Left ventricle myocardium inferior (tissue), 1 donor: ENCODE measurements around the gene ARHGAP26. TPM values are rescaled to one million over a fixed set of nuclear protein-coding genes. Genes with fewer than 3 reads are reported as not detected.

Source experiments
- DNase-seq: peaks from one replicate; pipeline ENCODE4 v3.0.0-alpha.2; 2020
- H3K27ac ChIP-seq: fragments of 200-600 bp; replicated peaks from 2 replicates; pipeline ENCODE4 v1.8.0; 2021
- H3K27me3 ChIP-seq: fragments of 200-600 bp; 2 replicates; pipeline ENCODE4 v1.8.0; 2021; ENCODE audit warnings: low read depth
- H3K36me3 ChIP-seq: fragments of 200-600 bp; 2 replicates; pipeline ENCODE4 v1.8.0; 2021
- H3K4me1 ChIP-seq: fragments of 200-600 bp; 2 replicates; pipeline ENCODE4 v1.8.0; 2021
- H3K4me3 ChIP-seq: fragments of 200-600 bp; 2 replicates; pipeline ENCODE4 v1.8.0; 2021; ENCODE audit warnings: mild to moderate bottlenecking, moderate library complexity
- H3K9me3 ChIP-seq: fragments of 200-600 bp; replicated peaks from 2 replicates; pipeline ENCODE4 v1.8.0; 2021
- CTCF ChIP-seq: fragments of 200-600 bp; IDR thresholded peaks from 2 replicates; pipeline ENCODE4 v1.8.0; 2021; ENCODE audit warnings: antibody characterized with exemption, mild to moderate bottlenecking, borderline replicate concordance
- intact Hi-C: fragments of 100-400 bp; cut with micrococcal nuclease; formaldehyde crosslinking; loops from one replicate; pipeline ENCODE4 v1.11.0; 2022
- total RNA-seq: library from RNA; stranded (reverse); fragmentation: NEBNext Ultra II Directional; extraction: Animal tissue kit (Norgen Biotek cat#: 25700); gene quantifications from one replicate; pipeline ENCODE4 v1.2.1, GENCODE V29; 2021
- donor health status: DM: no; HTN: yes; CAD: no; lungs with severe emphysema.

Gene ARHGAP26
- total RNA-seq, 1 donor from 2014 or later: 35.7 TPM

- no peak for DNase-seq
- intact Hi-C loops: no loop called here
- Histone ChIP-seq H3K4me1 (peaks cover 83% of the 10 kb centered on the region), H3K27me3 (no peaks in the 10 kb centered on the region), H3K36me3 (peaks cover 11% of the 10 kb centered on the region), H3K9me3 (no peaks in the 10 kb centered on the region), H3K4me3 (peak overlapping the region; percentile 25), H3K27ac (peak overlapping the region; percentile 86)
- no peak for TF ChIP-seq CTCF
Measured at GRCh38 chr5:143064218-143064641, 294.1 kb downstream of the ARHGAP26 start.

GRCh38 chr5:143064676-143065075 is 294.5 kb downstream of the ARHGAP26 start:
- no peak for DNase-seq
- Histone ChIP-seq H3K36me3 (peaks cover 15% of the 10 kb centered on the region), H3K4me3 (peak overlapping the region; percentile 25), H3K9me3 (no peaks in the 10 kb centered on the region), H3K27ac (peak overlapping the region; percentile 86), H3K4me1 (peaks cover 79% of the 10 kb centered on the region), H3K27me3 (no peaks in the 10 kb centered on the region)
- intact Hi-C loops: no loop called here
- TF ChIP-seq CTCF: no peak

GRCh38 chr5:143065185-143065965 is 295.2 kb downstream of the ARHGAP26 start:
- H3K9me3 ChIP-seq: no peaks in the 10 kb centered on the region
- no peaks in the 10 kb centered on the region for H3K27me3 ChIP-seq
- H3K4me1 ChIP-seq: peaks cover 72% of the 10 kb centered on the region
- H3K27ac ChIP-seq: peak overlapping the region; percentile 86
- DNase-seq: no peak
- no peak for TF ChIP-seq CTCF
- intact Hi-C loops: no loop called here
- H3K4me3 ChIP-seq: no peak overlapping the region
- peaks cover 21% of the 10 kb centered on the region for H3K36me3 ChIP-seq

GRCh38 chr5:143065996-143066522 is 295.9 kb downstream of the ARHGAP26 start:
- intact Hi-C loops: no loop called here
- no peak for TF ChIP-seq CTCF
- Histone ChIP-seq H3K4me1 (peaks cover 67% of the 10 kb centered on the region), H3K36me3 (peaks cover 26% of the 10 kb centered on the region), H3K9me3 (no peaks in the 10 kb centered on the region), H3K27me3 (no peaks in the 10 kb centered on the region), H3K27ac (peak overlapping the region; percentile 86), H3K4me3 (no peak overlapping the region)
- DNase-seq: no peak

GRCh38 chr5:143066556-143067281 is 296.5 kb downstream of the ARHGAP26 start:
- peak; percentile 41 for DNase-seq

More at GRCh38 chr5:143066556-143067281, 296.5 kb downstream of the ARHGAP26 start:
- no peak overlapping the region for H3K4me3 ChIP-seq
- intact Hi-C loops: no loop called here
- peak overlapping the region; percentile 86 for H3K27ac ChIP-seq
- peaks cover 26% of the 10 kb centered on the region for H3K36me3 ChIP-seq
- no peak for TF ChIP-seq CTCF
- no peaks in the 10 kb centered on the region for H3K27me3 ChIP-seq
- H3K4me1 ChIP-seq: peaks cover 61% of the 10 kb centered on the region
- no peaks in the 10 kb centered on the region for H3K9me3 ChIP-seq
